Inflammatory macrophage (primary cell): ENCODE measurements around the gene PCGF3.
A peak's percentile ranks its signal among the peaks of the same experiment; 100 is the strongest.
"Not testable (repeated sequence)": the region's sequence is repeated elsewhere in the genome, so short reads cannot be mapped to it uniquely, and the experiment has no call there.

Experiments used
- DNase-seq, 2 donors: peaks; one replicate each; pipeline ENCODE4 v3.0.0-alpha.2; 2020 to 2022

Gene PCGF3

GRCh38 chr4:683982-684622, 21.5 kb upstream of the PCGF3 start:
- DNase-seq, result peak; percentile 50 to 71

GRCh38 chr4:684623-685327, 20.9 kb upstream of the PCGF3 start:
- DNase-seq, result no peak

GRCh38 chr4:685679-686412, 19.8 kb upstream of the PCGF3 start:
- DNase-seq, result no peak

DNA sequence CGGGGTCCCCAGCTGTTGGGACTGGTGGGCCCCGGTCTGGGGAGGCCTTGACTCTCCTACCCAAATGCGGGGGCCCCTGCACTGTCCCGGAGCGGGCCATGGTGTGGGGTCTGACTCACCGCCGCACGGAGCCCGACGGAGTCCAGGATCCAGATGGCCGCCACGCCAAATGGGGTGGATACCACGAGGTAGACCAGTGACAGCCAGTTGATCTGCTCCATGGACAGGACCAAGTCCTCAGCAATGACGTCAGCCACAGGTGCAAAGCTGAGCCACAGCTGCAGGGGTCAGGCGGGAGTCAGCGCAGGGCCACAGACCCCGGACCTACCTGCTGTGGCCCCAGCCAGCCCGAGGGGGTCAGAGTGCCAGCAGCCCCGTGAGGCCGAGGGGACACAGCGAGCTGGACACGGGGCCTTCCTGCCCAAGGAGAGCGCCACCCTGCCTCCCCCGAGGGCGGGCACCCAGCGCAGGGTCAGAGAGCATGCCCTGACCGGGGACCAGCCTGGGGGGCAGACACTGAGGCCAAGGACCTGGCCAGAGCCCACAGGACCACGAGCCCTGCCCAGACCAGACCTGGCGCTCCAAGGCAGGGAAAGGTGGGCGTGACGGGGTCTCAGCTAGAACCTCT, 19.1 kb upstream of the PCGF3 start:
- no peak for DNase-seq

GRCh38 chr4:687048-687970, 18.3 kb upstream of the PCGF3 start:
- peak; percentile 95 to 98 for DNase-seq

- peak in 1 of 2 donors; percentile 30 for DNase-seq
Measured at GRCh38 chr4:687971-688853, 17.4 kb upstream of the PCGF3 start.

DNA sequence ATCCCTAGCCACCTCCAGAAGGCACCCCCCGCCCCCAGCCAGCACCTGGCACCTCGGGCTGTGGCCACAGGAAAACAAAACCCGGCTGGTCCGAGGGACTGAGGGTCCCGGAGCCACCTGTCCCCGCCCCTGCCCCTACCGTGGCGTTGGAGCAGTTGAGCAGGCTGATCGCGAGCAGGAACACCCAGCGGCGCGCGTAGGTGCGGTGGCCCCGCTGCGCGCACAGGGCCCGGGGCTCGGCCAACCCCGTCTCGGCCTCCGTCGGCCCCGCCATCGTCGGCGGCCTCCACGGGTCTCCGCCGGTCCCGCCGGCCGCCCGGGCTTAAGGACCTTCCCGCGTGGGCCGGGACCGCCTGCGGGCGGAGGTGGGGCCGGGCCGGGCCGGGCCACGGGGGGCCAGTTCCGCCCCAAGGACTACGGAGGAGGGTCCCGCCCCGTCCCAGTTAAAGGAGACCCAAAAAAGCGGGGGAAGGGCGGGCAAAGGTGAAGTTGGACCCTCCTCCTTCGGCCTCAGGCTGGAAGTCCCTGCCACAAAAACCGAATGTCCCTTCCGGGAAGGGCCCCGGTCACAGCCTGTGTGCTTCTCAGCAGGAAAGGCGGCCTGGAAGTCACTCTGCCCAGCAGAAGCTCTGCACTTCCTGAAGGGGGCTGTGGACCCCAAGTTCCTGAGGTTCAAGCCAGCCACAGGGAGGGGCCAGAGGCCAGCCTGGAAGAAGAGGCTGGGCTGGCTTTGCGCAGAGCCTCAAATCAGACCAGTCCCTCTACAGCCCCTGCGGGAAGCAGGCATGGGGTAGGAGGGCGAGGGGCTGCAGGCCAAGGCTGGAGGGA, 16.6 kb upstream of the PCGF3 start, which contains the start of gene SLC49A3:
Gene SLC49A3, minus strand, starts transcription at position 298 of the 828 bp plus-strand sequence. Its CDS starts 24 bp downstream, at position 274.
- peak; percentile 34 to 77 for DNase-seq

- DNase-seq, result no peak
Measured at GRCh38 chr4:689723-690122, 15.9 kb upstream of the PCGF3 start.

DNA sequence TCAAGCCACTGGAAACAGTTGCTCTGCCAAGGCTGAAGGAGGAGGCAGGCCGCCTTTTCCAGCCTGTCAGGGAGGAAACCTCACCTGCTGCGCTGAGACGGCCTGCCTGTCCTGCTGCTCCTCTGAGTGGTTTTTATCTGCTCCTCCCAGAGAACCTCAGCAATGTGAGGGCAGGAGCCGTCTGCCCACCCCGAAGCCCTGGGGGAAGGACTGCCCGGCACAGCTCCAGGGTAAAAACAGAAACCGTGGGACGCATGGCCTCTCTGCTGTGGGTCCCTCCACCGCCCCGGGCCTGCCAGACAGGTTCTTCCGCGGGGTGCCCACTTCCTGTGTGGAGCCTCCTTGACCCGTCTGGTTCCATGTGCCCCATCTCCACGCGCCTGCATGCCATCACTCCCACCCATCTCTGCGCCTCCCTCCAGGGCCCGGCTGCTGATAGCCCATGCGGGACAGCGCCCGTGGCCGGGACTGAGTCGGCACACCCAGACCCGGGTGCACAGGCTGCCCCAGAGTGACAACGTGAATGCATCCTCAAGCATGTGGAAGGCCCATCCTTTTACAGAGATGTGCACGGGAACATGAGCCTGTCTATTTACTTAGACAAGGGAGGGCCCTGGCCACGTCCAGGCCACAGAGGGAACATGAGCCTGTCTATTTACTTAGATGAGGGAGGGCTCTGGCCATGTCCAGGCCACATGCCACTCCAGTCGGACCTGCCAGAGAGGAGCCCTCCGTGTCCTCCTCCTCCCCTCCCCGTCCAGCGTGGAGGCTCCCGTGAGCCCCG, 12.7 kb upstream of the PCGF3 start:
- DNase-seq, result no peak

DNA sequence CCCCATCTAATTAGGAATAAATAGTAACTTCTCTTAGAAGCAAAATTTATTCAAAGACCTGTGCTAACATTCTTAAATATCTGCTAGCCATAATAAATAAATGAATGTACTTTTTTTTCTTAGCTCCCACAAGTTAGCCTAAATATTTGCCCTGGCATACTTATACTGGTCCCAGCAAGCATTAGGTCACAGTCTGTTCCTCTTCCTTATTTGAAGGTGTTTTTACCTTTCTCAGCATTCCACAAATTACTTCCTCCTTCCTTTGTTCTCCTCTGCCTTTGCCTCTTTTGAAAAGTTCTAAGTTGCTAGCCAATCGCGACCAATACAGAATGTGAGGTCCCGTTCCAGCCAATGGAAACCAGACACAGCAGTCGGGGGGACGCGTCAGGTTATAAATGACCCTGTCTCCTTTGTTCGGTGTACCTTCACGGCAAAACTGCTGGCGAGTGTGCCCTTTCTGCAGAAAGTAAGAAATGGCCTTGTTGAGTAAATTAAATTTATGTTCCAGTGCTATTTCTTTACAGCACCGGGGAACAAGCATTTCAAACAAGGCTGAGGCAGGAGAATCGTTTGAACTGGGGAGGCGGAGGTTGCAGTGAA, 11.2 kb upstream of the PCGF3 start:
- not testable (repeated sequence) for DNase-seq

- no peak for DNase-seq
Measured at GRCh38 chr4:699816-700580, 5.6 kb upstream of the PCGF3 start.

DNA sequence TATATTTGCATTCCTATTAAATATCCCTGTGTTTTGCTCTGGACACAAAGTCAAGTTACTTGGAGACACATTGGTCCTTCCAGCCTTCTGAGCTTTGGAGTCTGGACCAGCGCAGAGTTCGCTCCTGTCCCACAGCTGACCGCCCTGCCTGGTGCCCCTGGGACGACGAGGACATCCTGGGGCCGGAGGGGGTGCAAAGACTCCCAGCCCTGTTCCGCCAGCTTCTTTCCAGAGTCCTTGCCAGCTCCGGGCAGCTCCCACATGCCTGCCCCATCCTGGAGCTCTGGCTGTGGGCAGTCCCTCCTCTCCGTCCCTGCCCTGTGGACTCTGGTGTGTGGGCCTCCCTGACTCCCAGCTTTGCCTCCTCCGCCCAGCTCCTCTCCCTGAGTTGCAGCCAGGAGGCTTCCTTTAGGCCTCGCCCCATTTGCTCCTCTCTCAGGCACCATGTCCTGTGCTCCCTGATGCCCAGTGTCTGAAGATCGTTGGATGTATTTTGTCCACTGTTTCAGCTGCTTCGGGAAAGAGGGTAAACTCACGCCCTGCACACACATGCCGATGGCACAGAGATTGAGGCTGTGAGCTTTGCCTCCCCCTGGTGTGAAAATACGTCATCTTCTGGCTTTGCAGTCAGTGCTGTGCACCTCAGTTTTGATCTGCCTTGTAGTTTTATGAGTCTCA, 4.9 kb upstream of the PCGF3 start:
- no peak for DNase-seq

DNA sequence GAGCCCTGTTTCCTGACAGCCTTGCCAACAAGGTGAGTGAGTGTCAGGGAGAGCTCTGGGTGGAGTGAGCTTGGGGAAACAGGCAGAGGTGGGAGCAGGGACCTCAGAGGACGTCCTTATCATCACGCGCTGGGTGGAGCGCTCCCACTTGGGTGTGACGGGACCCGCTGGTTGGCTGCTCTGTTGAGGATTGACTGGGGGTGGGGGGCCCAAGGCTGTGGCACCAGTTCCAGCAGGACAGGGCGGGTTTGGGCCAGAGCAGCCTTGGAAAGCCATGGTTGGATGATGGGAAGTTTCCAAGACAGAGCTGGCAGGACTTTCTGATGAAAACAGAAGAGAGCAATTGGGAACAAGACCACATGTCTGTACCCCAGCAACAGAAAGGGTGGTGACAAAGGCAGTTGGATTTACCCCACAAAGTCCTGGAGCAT, 3.0 kb upstream of the PCGF3 start:
- no peak for DNase-seq

GRCh38 chr4:703336-704197, 2.1 kb upstream of the PCGF3 start:
- no peak for DNase-seq

DNA sequence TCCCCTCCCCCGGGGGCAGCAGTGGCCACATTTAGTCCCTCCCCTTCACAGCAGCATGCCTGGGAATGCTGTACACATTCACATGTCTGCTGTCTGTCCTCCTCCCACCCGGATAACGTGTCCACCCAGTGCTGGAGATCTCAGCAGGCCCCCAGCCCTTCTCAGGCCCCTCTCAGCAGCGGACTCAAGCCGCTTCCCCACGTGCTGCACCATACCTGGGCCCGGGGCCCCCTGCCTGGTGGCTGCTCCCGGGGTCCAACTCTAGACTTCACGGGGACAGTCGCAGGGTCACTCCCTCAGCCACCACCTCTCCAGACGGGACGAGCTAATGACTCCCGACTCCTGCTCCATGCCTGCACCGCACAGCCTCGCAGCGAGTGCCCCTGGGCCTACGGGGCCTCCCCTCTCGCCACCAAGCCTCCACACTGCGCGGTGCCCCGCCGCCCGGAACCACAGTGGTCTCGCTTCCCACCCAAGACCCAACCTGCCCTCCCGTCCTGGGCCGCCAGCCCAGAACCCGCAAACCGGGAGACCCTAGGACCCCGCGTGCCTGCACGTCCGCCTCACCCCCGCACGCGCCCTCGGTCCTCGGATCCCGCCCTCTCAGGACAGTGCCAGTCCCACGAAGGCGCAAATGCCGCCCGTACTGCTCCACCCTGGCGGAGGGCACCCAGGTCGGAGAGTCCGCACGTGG, 1.3 kb upstream of the PCGF3 start:
- no peak for DNase-seq

DNA sequence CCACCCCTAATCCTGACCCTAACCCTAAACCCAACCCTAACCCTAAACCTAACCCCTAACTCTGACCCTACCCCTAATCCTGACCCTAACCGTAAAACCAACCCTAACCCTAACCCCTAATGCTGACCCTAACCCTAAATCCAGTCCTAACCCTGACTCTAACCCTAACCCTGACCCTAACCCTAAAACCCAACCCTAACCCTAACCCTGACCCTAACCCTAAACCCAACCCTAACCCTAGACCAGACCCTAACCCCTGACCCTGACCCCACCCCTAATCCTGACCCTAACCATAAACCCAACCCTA, 708 bp upstream of the PCGF3 start:
- no peak for DNase-seq
